B cell (primary cell): ENCODE results near the gene ZEB1. TPM values are rescaled to one million over a fixed set of nuclear protein-coding genes. Genes with fewer than 3 reads are reported as not detected.
"Not testable (repeated sequence)": the region's sequence is repeated elsewhere in the genome, so short reads cannot be mapped to it uniquely, and the experiment has no call there.

Experiments used
- ATAC-seq: fragments of 200-7000 bp; cut with Tn5 transposase; one replicate; pipeline ENCODE4 v1.10.0; 2021; ENCODE audit warnings: low read depth, mild to moderate bottlenecking, moderate number of reproducible peaks, moderate library complexity
- CTCF ChIA-PET: fragments of 350-600 bp; sonication (Branson Sonifier 250); formaldehyde crosslinking; loops from one replicate; lab custom pipeline; 2021; ENCODE audit warnings: antibody characterized with exemption, inconsistent platforms; lab: Charles Lee
- POLR2A ChIA-PET: fragments of 350-600 bp; sonication (Branson Sonifier 250); formaldehyde crosslinking; loops from one replicate; lab custom pipeline; 2021; ENCODE audit warnings: antibody characterized with exemption; lab: Charles Lee
- DNase-seq: peaks from one replicate; pipeline ENCODE4 v3.0.0; 2013
- H2AFZ ChIP-seq: 2 replicates; pipeline ENCODE4 v1.6.1; 2012; ENCODE audit warnings: mild to moderate bottlenecking, low read depth, low read length; ENCODE audit not compliant: insufficient read depth, poor library complexity, severe bottlenecking
- H3K27ac ChIP-seq, 2 donors: 1 replicate in 1 of 2; 2 replicates in 1 of 2; pipeline ENCODE4 v1.5.1; 2012 to 2013; ENCODE audit warnings: low read length in 2 of 2, mild to moderate bottlenecking in 2 of 2, moderate library complexity in 1 of 2
- H3K27me3 ChIP-seq, 4 experiments: fragments of 200-600 bp in 1 of 4; sonication (generic) in 1 of 4; replicated peaks in 1 of 4; 1 replicate in 2 of 4; 2 replicates in 2 of 4; pipeline versions ENCODE4 v1.6.1 to v1.7.0; 2013 to 2016; ENCODE audit warnings: low read length in 3 of 4, mild to moderate bottlenecking in 2 of 4, mixed read lengths in 1 of 4, moderate library complexity in 1 of 4; ENCODE audit not compliant: insufficient read depth in 4 of 4, control insufficient read depth in 3 of 4; ENCODE audit errors: control extremely low read depth in 1 of 4
- H3K36me3 ChIP-seq, 2 experiments: replicated peaks in 1 of 2; 1 replicate in 1 of 2; 2 replicates in 1 of 2; pipeline versions ENCODE4 v1.6.1 to v1.7.1; 2013; ENCODE audit warnings: low read length in 1 of 2; ENCODE audit not compliant: insufficient read depth in 2 of 2, control insufficient read depth in 1 of 2; ENCODE audit errors: control extremely low read depth in 1 of 2, extremely low read depth in 1 of 2
- H3K4me1 ChIP-seq, 2 donors: fragments of 200-600 bp in 1 of 2; sonication (generic) in 1 of 2; 1 replicate in 1 of 2; 2 replicates in 1 of 2; pipeline versions ENCODE4 v1.5.1 to v1.6.1; 2013 to 2017; ENCODE audit warnings: low read length in 2 of 2; ENCODE audit not compliant: control insufficient read depth in 2 of 2, insufficient read depth in 2 of 2
- H3K4me2 ChIP-seq: replicated peaks from 2 replicates; pipeline ENCODE3; 2012; ENCODE audit warnings: mild to moderate bottlenecking, low read depth, low read length; ENCODE audit not compliant: poor library complexity, severe bottlenecking
- H3K4me3 ChIP-seq, 5 experiments: fragments of 200-600 bp in 1 of 5; sonication (generic) in 1 of 5; 1 replicate in 3 of 5; 2 replicates in 2 of 5; pipeline versions ENCODE4 v1.5.1 to v1.7.0; 2011 to 2016; ENCODE audit warnings: low read length in 4 of 5, mild to moderate bottlenecking in 4 of 5, low read depth in 2 of 5, control low read depth in 1 of 5, moderate library complexity in 1 of 5; ENCODE audit not compliant: insufficient read depth in 1 of 5; ENCODE audit errors: control extremely low read depth in 1 of 5, extremely low read depth in 1 of 5
- H3K79me2 ChIP-seq: fragments of 200-600 bp; sonication (generic); one replicate; pipeline ENCODE4 v1.6.0; 2016; ENCODE audit warnings: low read length; ENCODE audit not compliant: control insufficient read depth, insufficient read depth
- H3K9ac ChIP-seq: fragments of 200-600 bp; sonication (generic); 2 replicates; pipeline ENCODE4 v1.6.1; 2017; ENCODE audit warnings: mild to moderate bottlenecking, low read length, moderate library complexity
- H3K9me3 ChIP-seq, 3 donors: one replicate each; pipeline versions ENCODE4 v1.6.1 to v1.7.1; 2013; ENCODE audit warnings: low read length in 2 of 3; ENCODE audit not compliant: control insufficient read depth in 2 of 3, insufficient read depth in 1 of 3; ENCODE audit errors: control extremely low read depth in 1 of 3
- H4K20me1 ChIP-seq: 2 replicates; pipeline ENCODE4 v1.6.0; 2012; ENCODE audit warnings: mild to moderate bottlenecking, low read length; ENCODE audit not compliant: insufficient read depth, control insufficient read depth, poor library complexity, severe bottlenecking
- H3K27ac Mint-ChIP-seq: one replicate; pipeline ENCODE4 v1.8.0; 2021; ENCODE audit warnings: mixed read lengths
- H3K27me3 Mint-ChIP-seq: one replicate; pipeline ENCODE4 v1.8.0; 2021; ENCODE audit warnings: mixed read lengths
- H3K4me1 Mint-ChIP-seq: one replicate; pipeline ENCODE4 v1.8.0; 2021; ENCODE audit warnings: mixed read lengths
- H3K4me3 Mint-ChIP-seq: one replicate; pipeline ENCODE4 v1.8.0; 2021; ENCODE audit warnings: mixed read lengths
- H3K9me3 Mint-ChIP-seq: one replicate; pipeline ENCODE4 v1.8.0; 2022; ENCODE audit warnings: mixed read lengths; ENCODE audit not compliant: insufficient read depth
- EZH2 ChIP-seq: IDR thresholded peaks from 2 replicates; pipeline ENCODE4 v1.6.1; 2012; ENCODE audit warnings: borderline replicate concordance, low read depth, mild to moderate bottlenecking, moderate library complexity, low read length; ENCODE audit not compliant: insufficient read depth, poor library complexity, severe bottlenecking
- WGBS: methylation state at CpG from one replicate; pipeline ENCODE4 v1.1.5; 2013; ENCODE audit warnings: missing lambda C conversion rate; ENCODE audit not compliant: insufficient coverage; 5-methylcytosine and 5-hydroxymethylcytosine counted together
- intact Hi-C: fragments of 100-400 bp; cut with micrococcal nuclease; formaldehyde crosslinking; loops from one replicate; pipeline ENCODE4 v1.10.0; 2022
- polyA plus RNA-seq: library from polyadenylated mRNA; depleted of rRNA; stranded (reverse); fragments of >200 nt; gene quantifications from 2 replicates; pipeline ENCODE4 v1.2.3, GENCODE V29; 2012
- total RNA-seq, 2 donors: library from RNA; stranded (reverse); fragments of 120-200 nt in 1 of 2; gene quantifications; 1 replicate in 1 of 2; 2 replicates in 1 of 2; pipeline versions ENCODE4 v1.2.3 to v1.2.4, GENCODE V29; 2013 to 2022
- TF ChIP-seq, protein P1 (sequence below): fragments of 200-600 bp; IDR thresholded peaks from one replicate; pipeline ENCODE4 v1.8.0; 2022; ENCODE audit warnings: antibody characterized with exemption, mild to moderate bottlenecking

ZEB1 gene
- total and polyA plus RNA-seq, 2 donors (not counting 1 experiment from before 2014, with no cell fraction given): 11.2 to 96.7 TPM

DNA sequence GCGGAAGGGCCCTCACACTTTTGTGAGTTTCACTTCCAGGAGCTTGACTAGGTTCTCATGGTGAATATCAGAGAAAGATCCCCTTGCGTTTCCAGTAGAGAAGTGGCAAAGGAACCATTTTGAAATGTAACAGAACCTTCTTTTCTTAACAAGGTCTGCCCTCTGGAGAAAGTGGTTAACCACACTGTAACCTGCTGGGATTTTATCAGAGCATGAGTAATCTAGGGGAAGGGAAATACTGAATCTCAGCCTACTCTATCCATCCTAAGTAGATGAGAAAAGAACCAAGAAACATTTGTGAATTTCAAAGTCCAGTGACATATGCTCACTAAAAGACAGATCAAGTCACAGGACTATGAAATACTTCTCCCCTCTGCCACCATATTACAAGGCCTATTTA, 235.5 kb downstream of the ZEB1 start:
- no peak overlapping the region for H3K27ac ChIP-seq
- H3K4me1 Mint-ChIP-seq: no peaks in the 10 kb centered on the region
- no peaks in the 10 kb centered on the region for H4K20me1 ChIP-seq
- intact Hi-C loops: no loop called here
- H3K9me3 ChIP-seq: peaks cover 9 to 21% (median 18%) of the 10 kb centered on the region in 3 donors
- no peaks in the 10 kb centered on the region for H3K36me3 ChIP-seq
- DNase-seq (no peak), ATAC-seq (no peak)
- H3K4me2 ChIP-seq: no peak overlapping the region
- H3K9me3 Mint-ChIP-seq: peaks cover 10% of the 10 kb centered on the region
- H2AFZ ChIP-seq: no peak overlapping the region
- H3K27me3 Mint-ChIP-seq: peaks cover 3% of the 10 kb centered on the region
- no peak overlapping the region for H3K27ac Mint-ChIP-seq
- no peak overlapping the region for H3K9ac ChIP-seq
- H3K4me3 Mint-ChIP-seq: no peak overlapping the region
- H3K27me3 ChIP-seq: no peaks in the 10 kb centered on the region
- CTCF ChIA-PET: no interaction called here
- no peaks in the 10 kb centered on the region for H3K79me2 ChIP-seq
- H3K4me1 ChIP-seq: no peaks in the 10 kb centered on the region
- H3K4me3 ChIP-seq: no peak overlapping the region
- TF ChIP-seq, protein P1, sequence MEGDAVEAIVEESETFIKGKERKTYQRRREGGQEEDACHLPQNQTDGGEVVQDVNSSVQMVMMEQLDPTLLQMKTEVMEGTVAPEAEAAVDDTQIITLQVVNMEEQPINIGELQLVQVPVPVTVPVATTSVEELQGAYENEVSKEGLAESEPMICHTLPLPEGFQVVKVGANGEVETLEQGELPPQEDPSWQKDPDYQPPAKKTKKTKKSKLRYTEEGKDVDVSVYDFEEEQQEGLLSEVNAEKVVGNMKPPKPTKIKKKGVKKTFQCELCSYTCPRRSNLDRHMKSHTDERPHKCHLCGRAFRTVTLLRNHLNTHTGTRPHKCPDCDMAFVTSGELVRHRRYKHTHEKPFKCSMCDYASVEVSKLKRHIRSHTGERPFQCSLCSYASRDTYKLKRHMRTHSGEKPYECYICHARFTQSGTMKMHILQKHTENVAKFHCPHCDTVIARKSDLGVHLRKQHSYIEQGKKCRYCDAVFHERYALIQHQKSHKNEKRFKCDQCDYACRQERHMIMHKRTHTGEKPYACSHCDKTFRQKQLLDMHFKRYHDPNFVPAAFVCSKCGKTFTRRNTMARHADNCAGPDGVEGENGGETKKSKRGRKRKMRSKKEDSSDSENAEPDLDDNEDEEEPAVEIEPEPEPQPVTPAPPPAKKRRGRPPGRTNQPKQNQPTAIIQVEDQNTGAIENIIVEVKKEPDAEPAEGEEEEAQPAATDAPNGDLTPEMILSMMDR: no peak
- no peak for TF ChIP-seq EZH2
- 100% methylated on average over 1 of the region's 2 CpGs for WGBS
- POLR2A ChIA-PET: no interaction called here

DNA sequence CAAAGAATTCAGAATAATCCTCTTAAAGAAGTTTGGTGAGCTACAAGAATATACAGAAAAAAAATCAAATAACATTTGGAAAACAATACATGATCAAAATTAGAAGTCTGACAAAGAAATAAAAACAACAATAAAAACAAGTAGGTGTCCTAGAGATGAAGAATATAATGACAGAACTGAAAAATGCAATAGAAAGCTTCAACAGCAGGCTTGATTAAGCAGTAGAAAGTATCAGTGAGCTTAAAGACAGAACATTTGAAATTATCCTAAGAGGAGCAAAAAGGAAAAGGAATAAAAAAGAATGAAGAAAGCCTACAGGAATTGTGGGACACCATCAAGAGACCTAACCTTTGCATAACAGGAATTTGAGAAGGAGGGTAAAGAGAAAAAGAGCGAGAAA, 238.8 kb downstream of the ZEB1 start:
- no peak overlapping the region for H3K4me3 ChIP-seq
- no peak overlapping the region for H3K9ac ChIP-seq
- POLR2A ChIA-PET: no interaction called here
- H3K27me3 Mint-ChIP-seq: no peaks in the 10 kb centered on the region
- no peak for ATAC-seq
- no peak overlapping the region for H3K27ac Mint-ChIP-seq
- CTCF ChIA-PET: interaction anchor here (0.7 kb wide), 1 partner anchor 822 kb away, joined by 3 read pairs; no protein-coding TSS in a partner anchor
- intact Hi-C loops: no loop called here
- DNase-seq: no peak
- peaks cover 8 to 21% (median 13%) of the 10 kb centered on the region in 3 donors for H3K9me3 ChIP-seq
- no peak overlapping the region for H3K4me2 ChIP-seq
- H3K27ac ChIP-seq: no peak overlapping the region
- TF ChIP-seq, protein P1: no peak
- no peak for TF ChIP-seq EZH2
- no CpG with 5 or more reads among the region's 1 CpG for WGBS
- no peaks in the 10 kb centered on the region for H3K36me3 ChIP-seq
- peaks cover 13% of the 10 kb centered on the region for H3K9me3 Mint-ChIP-seq
- no peaks in the 10 kb centered on the region for H4K20me1 ChIP-seq
- no peaks in the 10 kb centered on the region for H3K4me1 Mint-ChIP-seq
- H3K79me2 ChIP-seq: no peaks in the 10 kb centered on the region
- no peak overlapping the region for H2AFZ ChIP-seq
- no peaks in the 10 kb centered on the region for H3K27me3 ChIP-seq
- no peaks in the 10 kb centered on the region for H3K4me1 ChIP-seq
- H3K4me3 Mint-ChIP-seq: no peak overlapping the region

DNA sequence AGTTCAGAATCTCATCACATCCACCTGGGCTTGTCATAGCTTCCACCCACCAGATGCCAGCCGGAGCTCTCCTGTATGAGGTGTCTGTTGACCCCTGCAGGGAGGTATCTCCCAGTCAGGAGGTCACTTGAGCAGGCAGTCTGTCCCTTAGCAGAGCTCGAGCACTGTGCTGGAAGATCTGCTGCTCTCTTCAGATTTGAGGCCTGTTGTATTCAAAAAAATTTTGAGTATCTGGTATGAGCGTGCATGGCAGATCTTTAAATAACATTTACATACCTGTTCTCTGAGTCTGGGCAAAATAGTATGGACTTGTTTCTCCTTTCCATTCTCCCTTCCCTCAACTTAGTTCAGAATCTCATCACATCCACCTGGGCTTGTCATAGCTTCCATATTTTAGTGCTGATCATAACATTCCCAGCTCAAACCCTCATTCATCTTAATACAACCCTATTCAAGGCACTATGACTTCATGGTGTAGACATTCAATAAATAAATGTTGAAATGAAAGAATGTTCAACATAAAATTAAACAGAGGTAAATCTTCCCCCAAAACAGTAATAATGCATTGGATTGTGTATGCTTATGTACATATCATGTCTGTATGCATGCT, 249.3 kb downstream of the ZEB1 start:
- H3K4me3 Mint-ChIP-seq, H3K4me1 Mint-ChIP-seq, H3K9me3 ChIP-seq, H3K79me2 ChIP-seq, H4K20me1 ChIP-seq, CTCF ChIA-PET, H3K27me3 ChIP-seq, H3K36me3 ChIP-seq, H2AFZ ChIP-seq, intact Hi-C loops, H3K4me1 ChIP-seq, H3K9me3 Mint-ChIP-seq, ATAC-seq, H3K27ac Mint-ChIP-seq, H3K27ac ChIP-seq, POLR2A ChIA-PET, DNase-seq, H3K9ac ChIP-seq, H3K4me2 ChIP-seq, H3K4me3 ChIP-seq: not testable (repeated sequence)
- WGBS: 80% methylated on average over 1 of the region's 3 CpGs
- peaks cover 40% of the 10 kb centered on the region for H3K27me3 Mint-ChIP-seq
